MCF 10A (cell line): ENCODE results near the gene ARL6. TPM values are rescaled to one million over a fixed set of nuclear protein-coding genes. Genes with fewer than 3 reads are reported as not detected.

Experiments used
- Bru-seq: library from RNA; stranded (reverse); fragments of 400-500 nt; gene quantifications from one replicate; lab custom pipeline; 2021; lab: Mats Ljungman, UMichigan
- BruChase-seq, 2 experiments: library from RNA; stranded (reverse); fragments of 400-500 nt; gene quantifications; one replicate each; lab custom pipeline; 2021; lab: Mats Ljungman, UMichigan
- BruUV-seq: library from RNA; stranded (reverse); fragments of 400-500 nt; replicated peaks from 2 replicates; lab custom pipeline; 2021; lab: Mats Ljungman, UMichigan
- CTCF ChIA-PET: fragments of 300-600 bp; sonication (Branson Sonifier 250); formaldehyde crosslinking; extraction: SDS; loops from one replicate; lab custom pipeline; 2021; ENCODE audit warnings: antibody characterized with exemption, inconsistent platforms; lab: Yijun Ruan, JAX
- POLR2A ChIA-PET: fragments of 300-600, 350-650 bp; sonication (Branson Sonifier 250); formaldehyde crosslinking; extraction: SDS; loops from one replicate; lab custom pipeline; 2020; ENCODE audit warnings: antibody characterized with exemption, inconsistent platforms; lab: Yijun Ruan, JAX
- DNase-seq: peaks from one replicate; pipeline ENCODE4 v3.0.0-alpha.2; 2018; ENCODE audit not compliant: unreplicated experiment
- H3K27ac Mint-ChIP-seq: one replicate; pipeline ENCODE4 v1.8.0; 2022; ENCODE audit warnings: mild to moderate bottlenecking, low read depth, mixed read lengths; ENCODE audit not compliant: unreplicated experiment
- H3K27me3 Mint-ChIP-seq: one replicate; pipeline ENCODE4 v1.8.0; 2022; ENCODE audit warnings: mixed read lengths; ENCODE audit not compliant: insufficient read depth, unreplicated experiment
- H3K36me3 Mint-ChIP-seq: one replicate; pipeline ENCODE4 v1.8.0; 2022; ENCODE audit warnings: mild to moderate bottlenecking, moderate library complexity, mixed read lengths; ENCODE audit not compliant: insufficient read depth, unreplicated experiment
- H3K4me1 Mint-ChIP-seq: one replicate; pipeline ENCODE4 v1.8.0; 2022; ENCODE audit warnings: mixed read lengths; ENCODE audit not compliant: insufficient read depth, unreplicated experiment
- H3K4me3 Mint-ChIP-seq: one replicate; pipeline ENCODE4 v1.8.0; 2022; ENCODE audit warnings: mild to moderate bottlenecking, moderate library complexity, mixed read lengths; ENCODE audit not compliant: unreplicated experiment
- H3K9me3 Mint-ChIP-seq: one replicate; pipeline ENCODE4 v1.8.0; 2022; ENCODE audit warnings: mixed read lengths; ENCODE audit not compliant: unreplicated experiment
- CTCF ChIP-seq: fragments of 200-600 bp; IDR thresholded peaks from one replicate; pipeline ENCODE4 v1.8.0; 2022; ENCODE audit warnings: antibody characterized with exemption, mild to moderate bottlenecking; ENCODE audit not compliant: unreplicated experiment
- intact Hi-C: fragments of 100-400 bp; cut with micrococcal nuclease; formaldehyde crosslinking; loops from 2 replicates; pipeline ENCODE4 v1.14.1; 2022
- long read RNA-seq: library from polyadenylated mRNA; stranded (forward); transcript quantifications from one replicate; pipeline ENCODE4 v2.0.0, GENCODE V29; 2022
- total RNA-seq: library from RNA; stranded (reverse); gene quantifications from 2 replicates; pipeline ENCODE4 v1.2.3, GENCODE V29; 2022

Gene ARL6
- total RNA-seq (4.1 and 4.7 TPM in 2 replicates), Bru-seq, nascent RNA (percentile 44 among the genes with signal in this experiment), BruChase-seq, experiment 1, labeled RNA remaining after a 6-hour chase (percentile 52 among the genes with signal in this experiment), BruChase-seq, experiment 2, labeled RNA remaining after a 2-hour chase (percentile 53 among the genes with signal in this experiment)
- long read RNA-seq, full-length matches to known transcripts, result 15 of 20 reads
- long read RNA-seq, partial matches to known transcripts, result 0 of 20 reads
- long read RNA-seq, other reads (novel, unspliced or antisense), result 5 of 20 reads

- Mint-ChIP-seq H3K4me3 (peak within 1 kb of the TSS; percentile 97), H3K27ac (peak within 1 kb of the TSS; percentile 90), H3K4me1 (peaks cover 15% of the 10 kb centered on the region), H3K36me3 (no peaks in the 10 kb centered on the region), H3K9me3 (no peaks in the 10 kb centered on the region), H3K27me3 (peaks cover 4% of the 10 kb centered on the region)
- POLR2A ChIA-PET, result interaction anchor here (0.7 to 1.8 kb wide), 5 partner anchors 13 to 514 kb away, joined by 3 to 8 read pairs (median 3); partner anchors contain the start of gene CRYBG3
- BruUV-seq, result TSS peak; percentile 44
- DNase-seq, result peak; percentile 77
- intact Hi-C loops, result no loop called here
- CTCF ChIA-PET, result interaction anchor here (0.5 to 2.3 kb wide), 14 partner anchors 9 to 1391 kb away, joined by 3 to 7 read pairs (median 3); no protein-coding TSS in a partner anchor
- no peak for TF ChIP-seq CTCF
Measured at GRCh38 chr3:97764407-97765238, at the start of gene ARL6. Gene ARL6 (plus strand): TSS chr3:97764758. CDS start chr3:97768108, 3,350 bp downstream.

- Mint-ChIP-seq H3K27ac (no peak overlapping the region), H3K27me3 (peaks cover 10% of the 10 kb centered on the region), H3K9me3 (no peaks in the 10 kb centered on the region), H3K36me3 (no peaks in the 10 kb centered on the region), H3K4me3 (peak overlapping the region; percentile 28), H3K4me1 (no peaks in the 10 kb centered on the region)
- ChIA-PET POLR2A (no interaction called here), CTCF (interaction anchor here (0.6 to 2.7 kb wide), 26 partner anchors 9 to 1897 kb away, joined by 3 to 20 read pairs (median 3); no protein-coding TSS in a partner anchor)
- peak; percentile 83 for DNase-seq
- intact Hi-C loops, result loop anchor here (1.0 to 2.0 kb wide), 3 partner anchors 60 to 856 kb away; no protein-coding TSS in a partner anchor
- peak; percentile 84 for TF ChIP-seq CTCF
- BruUV-seq, result no TSS peak
Measured at GRCh38 chr3:97719156-97719821, 45.3 kb upstream of the ARL6 start.

GRCh38 chr3:97720417-97720816 lies 44.1 kb upstream of the ARL6 start:
- TF ChIP-seq CTCF, result no peak
- CTCF ChIA-PET, result interaction anchor here (0.6 to 2.7 kb wide), 13 partner anchors 25 to 1390 kb away, joined by 3 to 20 read pairs (median 3); partner anchors contain the start of gene ARL6

More at GRCh38 chr3:97720417-97720816, 44.1 kb upstream of the ARL6 start:
- POLR2A ChIA-PET, result no interaction called here
- peak; percentile 31 for DNase-seq
- H3K27ac Mint-ChIP-seq, result no peak overlapping the region
- BruUV-seq, result no TSS peak
- intact Hi-C loops, result no loop called here
- H3K27me3 Mint-ChIP-seq, result peaks cover 20% of the 10 kb centered on the region
- no peaks in the 10 kb centered on the region for H3K4me1 Mint-ChIP-seq
- H3K4me3 Mint-ChIP-seq, result no peak overlapping the region
- H3K36me3 Mint-ChIP-seq, result no peaks in the 10 kb centered on the region
- H3K9me3 Mint-ChIP-seq, result no peaks in the 10 kb centered on the region
